ENCODE results near the gene TBPL2. TPM values are rescaled to one million over a fixed set of nuclear protein-coding genes. Genes with fewer than 3 reads are reported as not detected.

TBPL2 gene
- total and polyA plus RNA-seq, 2 of the 13 experiments (the other 11 are each of a cell fraction or from before 2014, with no cell fraction given): not detected

GRCh38 chr14:55438066-55438683, 2.2 kb downstream of the TBPL2 start:
- no TSS peak for BruUV-seq (replicated peaks)
- DNase-seq (ENCODE audit: low spot score) (peak; percentile 55), FAIRE-seq (peak; percentile 73), ATAC-seq (peak; percentile 82)
- H4K20me1 ChIP-seq (ENCODE audit: insufficient read depth, low read length): no peaks in the 10 kb centered on the region
- no peaks in the 10 kb centered on the region for H3K9me3 ChIP-seq (ENCODE audit: low read length)
- in situ Hi-C loops (cut with HindIII; ENCODE audit: extremely low pct_ligation_motif_present, low pct_unique_long_range_greater_than_20kb): loop anchor here (5.0 to 25.0 kb wide), 3 partner anchors 224 to 1037 kb away; no protein-coding TSS in a partner anchor
- peaks cover 33% of the 10 kb centered on the region for H3K4me1 ChIP-seq (ENCODE audit: insufficient read depth, low read length)
- no peak overlapping the region for H3K9ac ChIP-seq (ENCODE audit: insufficient read depth, low read depth, low read length)
- H3K4me2 ChIP-seq (ENCODE audit: low read depth, low read length): no peak overlapping the region
- no peaks in the 10 kb centered on the region for H3K27me3 ChIP-seq (ENCODE audit: control insufficient read depth in 1 of 2, insufficient read depth in 2 of 2, low read length in 2 of 2)
- ChIA-PET CTCF (ENCODE audit: low intra/inter-chr PET ratio, low total read pairs) (interaction anchor here (0.5 kb wide), 1 partner anchor 132 kb away, joined by 3 read pairs; no protein-coding TSS in a partner anchor), POLR2A (no interaction called here)
- intact Hi-C loops (cut with micrococcal nuclease; ENCODE audit: unreplicated experiment): loop anchor here (1.0 to 10.0 kb wide), 4 partner anchors 163 to 1036 kb away; partner anchors contain the start of gene FBXO34
- 23% methylated on average over 10 of the region's 10 CpGs for WGBS (ENCODE audit: low lambda C conversion rate)
- H2AFZ ChIP-seq (ENCODE audit: low read length): no peak overlapping the region
- H3K27ac ChIP-seq (ENCODE audit: extremely low read length, insufficient read depth, low read length): no peak overlapping the region
- no peak overlapping the region for H3K4me3 ChIP-seq (replicated peaks in 1 of 3; ENCODE audit: insufficient read depth in 1 of 3, low read depth in 2 of 3, low read length in 3 of 3)
- no peaks in the 10 kb centered on the region for H3K79me2 ChIP-seq (ENCODE audit: insufficient read depth, low read length)
- no peaks in the 10 kb centered on the region for H3K36me3 ChIP-seq (replicated peaks in 1 of 2; ENCODE audit: control insufficient read depth in 1 of 2, insufficient read depth in 2 of 2, low read length in 2 of 2)
- TF ChIP-seq AFF4 (CRISPR knock-in tag; IDR thresholded peaks at IDR 0.05) (no peak), SMC3 (IDR thresholded peaks at IDR 0.05; ENCODE audit: low read length) (peak; percentile 37), SSRP1 (CRISPR knock-in tag; IDR thresholded peaks at IDR 0.05) (no peak), ZBTB1 (CRISPR knock-in tag; IDR thresholded peaks at IDR 0.05; ENCODE audit: borderline replicate concordance) (no peak), KLF6 (CRISPR knock-in tag; IDR thresholded peaks at IDR 0.05) (no peak), ARID3A (IDR thresholded peaks at IDR 0.05; ENCODE audit: low read depth, low read length) (no peak), ZNF530 (CRISPR knock-in tag; IDR thresholded peaks at IDR 0.05; ENCODE audit: low read depth) (no peak), ERF (CRISPR knock-in tag; IDR thresholded peaks at IDR 0.05) (no peak), CTCF (CRISPR knock-in tag; IDR thresholded peaks at IDR 0.05) (peak; percentile 71), TCF7L2 (IDR thresholded peaks at IDR 0.05; ENCODE audit: low read depth, low read length) (no peak), DRAP1 (CRISPR knock-in tag; IDR thresholded peaks at IDR 0.05) (no peak), RAD21 (CRISPR knock-in tag; IDR thresholded peaks at IDR 0.05) (peak; percentile 53; the same call in 1 of the 2 replicates), GMEB1 (CRISPR knock-in tag; IDR thresholded peaks at IDR 0.05; ENCODE audit: borderline replicate concordance) (no peak), STAG1 (CRISPR knock-in tag; IDR thresholded peaks at IDR 0.05) (peak; percentile 78), TAF1 (CRISPR knock-in tag; IDR thresholded peaks at IDR 0.05) (no peak), ZNF160 (CRISPR knock-in tag; IDR thresholded peaks at IDR 0.05) (no peak)

All from HepG2 (cell line).